NCI-H524 (cell line): ENCODE results near the gene ATP8B1.

Experiments
- DNase-seq, 2 experiments: peaks; one replicate each; lab custom pipeline; 2025; lab: John Stamatoyannopoulos, UW

The ATP8B1 gene

DNA sequence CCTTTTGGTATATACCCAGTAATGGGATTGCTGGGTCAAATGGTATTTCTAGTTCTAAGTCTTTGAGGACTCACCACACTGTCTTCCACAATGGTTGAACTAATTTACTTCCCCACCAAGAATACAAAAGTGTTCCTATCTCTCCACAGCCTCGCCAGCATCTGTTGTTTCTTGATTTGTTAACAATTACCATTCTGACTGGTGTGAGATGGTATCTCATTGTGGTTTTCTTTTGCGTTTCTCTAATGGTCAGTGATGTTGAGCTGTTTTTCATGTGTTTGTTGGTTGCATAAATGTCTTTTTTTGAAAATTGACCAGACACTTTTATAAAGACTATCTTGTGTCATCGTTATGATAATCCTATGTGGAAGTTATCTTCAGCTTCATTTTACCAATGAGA, 16.0 kb upstream of the ATP8B1 start:
- no peak for DNase-seq

GRCh38 chr18:57816208-57816954, 13.3 kb upstream of the ATP8B1 start:
- DNase-seq = no peak

- no peak for DNase-seq
Observed at GRCh38 chr18:57814555-57814954, 11.4 kb upstream of the ATP8B1 start.

DNA sequence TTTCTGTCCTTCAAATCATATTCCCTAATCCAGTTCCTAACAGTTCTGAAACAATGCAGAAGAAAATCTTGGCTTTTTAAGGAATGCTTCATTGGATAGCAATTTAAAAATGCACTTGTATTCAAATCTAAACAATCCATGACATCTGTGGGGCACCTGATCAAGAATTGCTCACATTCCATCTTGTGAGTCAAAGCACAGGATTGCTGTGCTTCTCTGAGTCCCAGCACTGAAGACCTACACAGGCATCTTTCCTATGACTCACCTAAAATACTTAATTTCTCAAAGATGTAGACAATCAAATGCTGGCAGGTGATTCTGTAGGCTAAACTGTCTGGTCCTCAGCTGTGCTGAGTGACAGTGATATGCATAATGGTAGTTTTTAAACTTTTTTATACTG, 10.1 kb upstream of the ATP8B1 start:
- DNase-seq = no peak

- no peak for DNase-seq
Observed at GRCh38 chr18:57812126-57812477, 9.0 kb upstream of the ATP8B1 start.

GRCh38 chr18:57811477-57812125, 8.5 kb upstream of the ATP8B1 start:
- no peak for DNase-seq

DNA sequence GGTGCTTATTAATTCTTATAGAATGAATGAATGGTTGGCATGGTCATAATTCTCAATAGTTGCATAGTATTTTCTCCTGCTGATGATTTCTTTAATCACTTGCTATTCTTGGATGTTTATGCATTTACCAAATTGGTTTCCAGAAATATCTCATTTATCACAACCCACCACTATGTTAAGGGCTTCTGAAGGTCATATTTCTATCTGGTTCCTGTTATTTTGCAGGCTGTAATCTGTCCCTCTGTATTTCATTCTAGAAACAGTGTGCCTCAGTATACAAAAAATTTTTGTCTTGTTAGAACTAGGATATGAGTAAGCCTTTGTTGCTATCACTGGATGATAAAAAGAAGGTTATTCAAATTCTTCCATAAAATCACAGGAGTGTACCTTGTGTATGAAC, 6.1 kb upstream of the ATP8B1 start:
- DNase-seq = no peak

DNA sequence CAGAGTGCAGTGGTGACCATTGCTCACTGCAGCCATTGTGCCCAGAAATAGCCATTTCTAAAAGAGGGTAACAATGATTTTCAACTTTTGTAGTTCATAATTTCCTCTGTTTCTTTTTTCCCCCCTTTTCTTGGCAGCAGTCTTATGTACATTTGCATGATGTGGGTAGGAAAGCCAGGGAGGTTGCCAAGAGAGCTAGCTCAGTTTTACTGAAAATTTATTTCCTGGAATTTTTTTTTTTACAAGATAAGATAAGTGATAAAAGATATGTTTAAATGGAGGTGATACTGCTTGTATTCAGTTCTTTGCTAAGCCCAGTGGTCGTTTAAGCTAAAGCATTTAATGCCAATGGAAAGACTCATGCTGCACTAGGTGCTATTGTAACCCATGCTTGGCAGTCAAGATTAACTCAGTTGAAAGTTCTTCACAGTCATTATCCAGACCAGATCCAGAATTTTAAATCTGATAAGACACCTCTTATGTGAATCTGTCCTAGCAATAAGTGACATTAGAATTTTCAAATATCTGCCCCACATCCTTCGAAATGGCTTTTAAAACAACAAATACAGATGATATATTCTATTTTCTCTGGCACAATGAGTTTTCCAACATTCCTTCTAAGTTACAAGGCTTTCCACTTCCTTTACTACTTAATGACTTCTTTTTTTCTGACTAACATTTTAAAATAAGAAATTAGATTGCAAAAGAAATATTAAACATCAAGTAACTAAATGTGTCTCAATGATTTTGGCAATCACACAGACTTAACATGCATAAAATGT, 4.4 kb upstream of the ATP8B1 start:
- DNase-seq = no peak

DNA sequence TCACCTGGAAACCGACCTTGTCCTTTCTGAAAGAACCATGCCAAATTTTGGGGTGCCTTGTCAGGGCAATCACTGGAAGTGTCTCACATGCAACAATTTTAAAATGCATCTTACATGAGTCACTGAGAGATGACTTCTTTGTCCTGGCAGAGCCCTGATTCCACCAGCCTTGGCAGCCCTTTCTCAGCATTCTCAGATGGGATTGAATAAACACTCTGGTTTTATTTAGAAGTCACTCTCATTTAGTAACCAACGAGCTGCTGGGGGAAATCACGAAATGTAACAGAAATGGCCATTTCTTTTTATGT, 3.8 kb upstream of the ATP8B1 start:
- no peak for DNase-seq

DNA sequence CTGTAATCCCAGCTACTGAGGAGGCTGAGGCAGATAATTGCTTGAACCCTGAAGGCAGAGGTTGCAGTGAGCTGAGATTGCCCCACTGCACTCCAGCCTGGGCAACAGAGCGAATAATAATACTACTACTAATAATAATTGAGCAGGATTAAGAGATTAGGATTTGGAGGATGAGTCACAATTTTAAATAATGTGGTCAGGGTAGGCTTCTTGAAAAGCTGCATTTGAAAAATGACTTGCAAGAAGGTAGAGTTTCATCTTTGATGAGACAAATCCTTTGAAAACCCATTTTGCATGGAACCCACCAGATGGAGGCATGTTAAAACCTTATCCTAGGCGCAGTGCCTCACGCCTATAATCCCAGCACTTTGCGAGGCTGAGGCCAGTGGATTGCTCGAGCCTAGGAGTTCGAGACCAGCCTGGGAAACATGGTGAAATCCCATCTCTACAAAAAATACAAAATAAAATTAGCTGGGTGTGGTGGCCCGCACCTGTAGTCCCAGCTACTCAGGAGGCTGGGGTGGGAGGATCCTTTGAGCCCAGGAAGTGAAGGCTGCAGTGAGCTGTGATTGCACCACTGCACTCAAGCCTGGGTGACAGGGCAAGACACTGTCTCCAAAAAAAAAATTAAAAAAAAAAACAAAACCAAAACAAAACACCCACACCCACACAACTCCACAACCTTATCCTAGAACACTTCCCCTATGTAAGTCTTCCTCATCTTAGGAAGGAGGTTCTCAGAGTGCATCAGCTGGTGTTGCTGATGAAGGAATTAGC, 3.3 kb upstream of the ATP8B1 start:
- peak; percentile 30 to 72 for DNase-seq

GRCh38 chr18:57805117-57805516, 2.0 kb upstream of the ATP8B1 start:
- no peak for DNase-seq

GRCh38 chr18:57804557-57804956, 1.4 kb upstream of the ATP8B1 start:
- DNase-seq = no peak

- DNase-seq = peak in 1 of 2 experiments; percentile 3
Observed at GRCh38 chr18:57802213-57803102, 657 bp downstream of the ATP8B1 start.

GRCh38 chr18:57801761-57802212, 1.3 kb downstream of the ATP8B1 start:
- no peak for DNase-seq

DNA sequence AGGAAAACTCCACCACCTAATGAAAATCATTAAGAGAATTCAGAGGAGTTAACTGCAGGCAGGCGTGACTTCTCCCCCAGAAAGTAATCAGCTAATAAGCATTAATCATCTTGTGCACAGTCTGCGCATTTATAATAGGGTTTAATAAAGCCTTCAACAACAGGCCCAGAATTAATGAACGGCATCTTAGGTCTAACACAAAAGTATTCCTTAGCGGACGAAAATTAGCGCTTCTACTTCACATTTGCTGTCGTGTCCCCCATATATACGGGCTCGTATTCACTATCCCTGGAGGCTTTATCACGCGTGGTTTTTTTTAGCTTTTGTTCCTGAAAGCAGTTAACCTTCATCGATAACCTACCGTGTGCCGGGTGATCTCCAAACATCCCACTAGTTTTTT, 1.8 kb downstream of the ATP8B1 start:
- peak in 1 of 2 experiments; percentile 5 for DNase-seq

GRCh38 chr18:57798713-57799373, 4.3 kb downstream of the ATP8B1 start:
- no peak for DNase-seq

GRCh38 chr18:57797209-57797651, 5.9 kb downstream of the ATP8B1 start:
- no peak for DNase-seq

GRCh38 chr18:57794951-57795728, 8.0 kb downstream of the ATP8B1 start:
- no peak for DNase-seq

- no peak for DNase-seq
Observed at GRCh38 chr18:57793302-57793986, 9.7 kb downstream of the ATP8B1 start.
